Activated T-cell treated with anti-CD3 and anti-CD28 coated beads, Interleukin-2, amount 50 U/mL, for 4 hours (primary cell): ENCODE results near the gene TMEM151A. TPM values are rescaled to one million over a fixed set of nuclear protein-coding genes. Genes with fewer than 3 reads are reported as not detected.

Experiments used
- ATAC-seq, 2 donors: fragments of 200-7000 bp; cut with Tn5 transposase; one replicate each; pipeline ENCODE4 v1.10.0; 2021
- DNase-seq: peaks from one replicate; pipeline ENCODE4 v3.0.0-alpha.2; 2020
- H3K27me3 Mint-ChIP-seq: one replicate; pipeline ENCODE4 v1.8.0; 2021; ENCODE audit warnings: low read depth, mixed read lengths
- H3K36me3 Mint-ChIP-seq: one replicate; pipeline ENCODE4 v1.8.0; 2022; ENCODE audit warnings: mixed read lengths; ENCODE audit not compliant: insufficient read depth
- H3K4me1 Mint-ChIP-seq: one replicate; pipeline ENCODE4 v1.8.0; 2021; ENCODE audit warnings: low read depth, mixed read lengths
- H3K4me3 Mint-ChIP-seq: one replicate; pipeline ENCODE4 v1.8.0; 2021; ENCODE audit warnings: mild to moderate bottlenecking, moderate library complexity, mixed read lengths
- H3K9me3 Mint-ChIP-seq: one replicate; pipeline ENCODE4 v1.8.0; 2021; ENCODE audit warnings: mixed read lengths
- total RNA-seq, 3 donors: library from RNA; stranded (reverse); gene quantifications; one replicate each; pipeline ENCODE4 v1.2.1, GENCODE V29; 2021

Gene TMEM151A
- total RNA-seq, 3 donors from 2014 or later: 0.11 TPM; not detected in 2

- DNase-seq (no peak), ATAC-seq (no peak)
- Mint-ChIP-seq H3K27me3 (no peaks in the 10 kb centered on the region), H3K4me3 (no peak overlapping the region), H3K36me3 (peaks cover 22% of the 10 kb centered on the region), H3K4me1 (peaks cover 21% of the 10 kb centered on the region), H3K9me3 (no peaks in the 10 kb centered on the region)
Observed at GRCh38 chr11:66263231-66263630, 28.5 kb upstream of the TMEM151A start.

- Mint-ChIP-seq H3K9me3 (no peaks in the 10 kb centered on the region), H3K4me3 (no peak overlapping the region), H3K4me1 (peaks cover 19% of the 10 kb centered on the region), H3K36me3 (peaks cover 22% of the 10 kb centered on the region), H3K27me3 (no peaks in the 10 kb centered on the region)
- ATAC-seq (no peak), DNase-seq (no peak)
Observed at GRCh38 chr11:66263785-66264184, 27.9 kb upstream of the TMEM151A start.

GRCh38 chr11:66264383-66264782, 27.3 kb upstream of the TMEM151A start:
- H3K4me3 Mint-ChIP-seq: no peak overlapping the region
- peaks cover 17% of the 10 kb centered on the region for H3K36me3 Mint-ChIP-seq

GRCh38 chr11:66264914-66265313, 26.8 kb upstream of the TMEM151A start:
- DNase-seq: peak; percentile 27
- no peak for ATAC-seq
- no peak overlapping the region for H3K4me3 Mint-ChIP-seq
- H3K4me1 Mint-ChIP-seq: peaks cover 19% of the 10 kb centered on the region
- H3K27me3 Mint-ChIP-seq: no peaks in the 10 kb centered on the region
- no peaks in the 10 kb centered on the region for H3K9me3 Mint-ChIP-seq
- peaks cover 14% of the 10 kb centered on the region for H3K36me3 Mint-ChIP-seq

More at GRCh38 chr11:66264383-66264782, 27.3 kb upstream of the TMEM151A start:
- peaks cover 17% of the 10 kb centered on the region for H3K4me1 Mint-ChIP-seq
- no peaks in the 10 kb centered on the region for H3K27me3 Mint-ChIP-seq
- ATAC-seq (no peak), DNase-seq (no peak)
- H3K9me3 Mint-ChIP-seq: no peaks in the 10 kb centered on the region

GRCh38 chr11:66265531-66266377, 25.9 kb upstream of the TMEM151A start:
- Mint-ChIP-seq H3K4me1 (peaks cover 27% of the 10 kb centered on the region), H3K9me3 (no peaks in the 10 kb centered on the region), H3K27me3 (no peaks in the 10 kb centered on the region), H3K4me3 (no peak overlapping the region), H3K36me3 (peaks cover 13% of the 10 kb centered on the region)
- no peak for ATAC-seq
- DNase-seq: no peak

- peak overlapping the region; percentile 96 for H3K4me3 Mint-ChIP-seq
- no peaks in the 10 kb centered on the region for H3K27me3 Mint-ChIP-seq
- H3K4me1 Mint-ChIP-seq: peaks cover 29% of the 10 kb centered on the region
- DNase-seq (no peak), ATAC-seq (no peak)
- H3K36me3 Mint-ChIP-seq: peaks cover 14% of the 10 kb centered on the region
- no peaks in the 10 kb centered on the region for H3K9me3 Mint-ChIP-seq
Observed at GRCh38 chr11:66266378-66267038, 25.2 kb upstream of the TMEM151A start.

- ATAC-seq (no peak), DNase-seq (no peak)
- H3K27me3 Mint-ChIP-seq: no peaks in the 10 kb centered on the region
- peaks cover 14% of the 10 kb centered on the region for H3K36me3 Mint-ChIP-seq
- peak overlapping the region; percentile 96 for H3K4me3 Mint-ChIP-seq
- peaks cover 34% of the 10 kb centered on the region for H3K4me1 Mint-ChIP-seq
- H3K9me3 Mint-ChIP-seq: no peaks in the 10 kb centered on the region
Observed at GRCh38 chr11:66267039-66267378, 24.7 kb upstream of the TMEM151A start.

GRCh38 chr11:66267379-66268243, 24.1 kb upstream of the TMEM151A start:
- Mint-ChIP-seq H3K9me3 (no peaks in the 10 kb centered on the region), H3K4me3 (peak overlapping the region; percentile 96), H3K36me3 (peaks cover 17% of the 10 kb centered on the region), H3K27me3 (no peaks in the 10 kb centered on the region), H3K4me1 (peaks cover 38% of the 10 kb centered on the region)
- peak; percentile 63 to 69 for ATAC-seq
- peak; percentile 83 for DNase-seq

GRCh38 chr11:66268244-66268951, 23.3 kb upstream of the TMEM151A start, which contains the start of gene RAB1B:
Gene RAB1B (plus strand): TSS chr11:66268639. CDS start chr11:66268680, 41 bp downstream.
- H3K36me3 Mint-ChIP-seq: peaks cover 18% of the 10 kb centered on the region
- peaks cover 45% of the 10 kb centered on the region for H3K4me1 Mint-ChIP-seq
- peak within 1 kb of the TSS; percentile 96 for H3K4me3 Mint-ChIP-seq
- H3K9me3 Mint-ChIP-seq: no peaks in the 10 kb centered on the region
- ATAC-seq (peak; percentile 84 to 85), DNase-seq (peak; percentile 99)
- H3K27me3 Mint-ChIP-seq: no peaks in the 10 kb centered on the region

- Mint-ChIP-seq H3K4me3 (peak overlapping the region; percentile 96), H3K36me3 (peaks cover 21% of the 10 kb centered on the region), H3K4me1 (peaks cover 51% of the 10 kb centered on the region), H3K9me3 (no peaks in the 10 kb centered on the region), H3K27me3 (no peaks in the 10 kb centered on the region)
- ATAC-seq: no peak
- DNase-seq: no peak
Observed at GRCh38 chr11:66268952-66269905, 22.5 kb upstream of the TMEM151A start.

- peaks cover 52% of the 10 kb centered on the region for H3K4me1 Mint-ChIP-seq
Observed at GRCh38 chr11:66271816-66272215, 19.9 kb upstream of the TMEM151A start.

GRCh38 chr11:66272596-66272995, 19.1 kb upstream of the TMEM151A start:
- H3K36me3 Mint-ChIP-seq: peaks cover 20% of the 10 kb centered on the region
- peaks cover 50% of the 10 kb centered on the region for H3K4me1 Mint-ChIP-seq
- H3K9me3 Mint-ChIP-seq: no peaks in the 10 kb centered on the region
- no peak for DNase-seq
- H3K27me3 Mint-ChIP-seq: no peaks in the 10 kb centered on the region
- ATAC-seq: no peak
- no peak overlapping the region for H3K4me3 Mint-ChIP-seq

More at GRCh38 chr11:66271816-66272215, 19.9 kb upstream of the TMEM151A start:
- Mint-ChIP-seq H3K4me3 (no peak overlapping the region), H3K9me3 (no peaks in the 10 kb centered on the region), H3K36me3 (peaks cover 20% of the 10 kb centered on the region), H3K27me3 (no peaks in the 10 kb centered on the region)
- DNase-seq: no peak
- no peak for ATAC-seq

- ATAC-seq (no peak), DNase-seq (no peak)
- H3K9me3 Mint-ChIP-seq: no peaks in the 10 kb centered on the region
- peaks cover 49% of the 10 kb centered on the region for H3K4me1 Mint-ChIP-seq
- H3K4me3 Mint-ChIP-seq: no peak overlapping the region
- H3K27me3 Mint-ChIP-seq: no peaks in the 10 kb centered on the region
- H3K36me3 Mint-ChIP-seq: peaks cover 20% of the 10 kb centered on the region
Observed at GRCh38 chr11:66274219-66274618, 17.5 kb upstream of the TMEM151A start.
